Islet of Langerhans (tissue), 1 donor: ENCODE data around the gene ME3.
"Not testable (repeated sequence)": the region's sequence is repeated elsewhere in the genome, so short reads cannot be mapped to it uniquely, and the experiment has no call there.

Experiments used
- FAIRE-seq: peaks from one replicate; lab custom pipeline; 2011; peaks lifted over from hg19 to GRCh38; lab: Jason Lieb, UNC

The ME3 gene

DNA sequence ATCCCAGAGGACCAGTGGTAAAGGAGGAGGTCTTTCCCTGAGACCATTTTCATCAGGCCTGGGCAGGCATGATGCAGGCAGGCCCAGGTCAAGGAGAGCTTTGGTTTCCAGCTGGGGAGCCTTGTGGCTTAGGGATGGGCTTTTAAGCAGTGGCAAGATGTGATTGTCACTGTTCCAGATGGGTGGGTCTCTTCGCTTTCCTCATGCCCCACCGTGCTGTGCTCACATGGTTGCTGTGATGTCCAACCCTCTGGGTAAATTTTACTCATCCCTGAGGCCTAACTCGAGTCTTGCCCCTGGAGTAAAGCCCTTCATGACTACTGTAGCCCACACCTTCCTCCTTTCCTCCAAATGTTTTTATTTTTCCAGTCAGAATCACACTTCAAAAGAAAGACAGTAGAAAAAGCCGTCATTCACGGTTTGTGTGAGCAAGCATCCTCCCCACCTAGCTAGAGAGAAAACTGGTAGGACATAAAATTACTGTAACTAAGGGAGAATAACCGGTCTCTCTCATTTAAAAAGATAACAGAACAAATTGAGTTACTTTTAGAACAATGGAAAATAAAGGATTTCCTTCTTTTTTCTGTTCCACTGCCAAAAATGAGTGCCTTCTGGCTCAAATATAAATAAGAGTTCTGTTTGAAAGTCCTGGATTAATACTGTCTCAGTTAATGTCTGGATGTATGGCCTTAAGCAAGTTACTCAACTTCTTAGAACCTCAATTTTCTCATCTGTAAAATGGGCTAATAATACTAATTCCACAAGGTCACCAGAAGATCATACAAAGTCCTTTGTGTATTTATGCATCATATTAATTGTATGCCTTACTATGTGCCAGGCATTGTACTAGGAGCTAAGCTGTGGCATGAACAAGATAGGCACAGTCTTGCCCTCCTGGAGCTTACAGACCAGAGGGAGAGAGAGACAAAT lies 84.9 kb downstream of the ME3 start:
- FAIRE-seq: no peak

DNA sequence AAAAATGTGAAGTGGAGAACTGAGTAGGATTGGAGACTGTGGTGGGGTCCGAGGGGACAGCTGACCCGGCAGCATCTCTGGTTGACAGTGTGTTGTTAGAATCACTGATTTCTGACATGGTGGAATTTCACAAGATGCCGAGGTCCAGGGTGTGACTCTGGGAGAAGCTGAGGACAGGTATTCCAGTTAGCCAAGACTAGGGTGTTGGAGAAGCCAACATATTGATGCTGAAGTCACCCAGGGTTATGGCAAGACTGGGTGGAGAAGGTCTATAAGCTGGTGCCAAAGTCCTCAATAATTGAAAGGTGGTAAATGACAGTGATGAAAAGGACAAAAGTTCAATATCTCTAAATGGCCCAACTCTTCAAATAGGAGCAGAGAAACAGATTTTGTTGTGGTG lies 86.1 kb downstream of the ME3 start:
- FAIRE-seq: no peak

DNA sequence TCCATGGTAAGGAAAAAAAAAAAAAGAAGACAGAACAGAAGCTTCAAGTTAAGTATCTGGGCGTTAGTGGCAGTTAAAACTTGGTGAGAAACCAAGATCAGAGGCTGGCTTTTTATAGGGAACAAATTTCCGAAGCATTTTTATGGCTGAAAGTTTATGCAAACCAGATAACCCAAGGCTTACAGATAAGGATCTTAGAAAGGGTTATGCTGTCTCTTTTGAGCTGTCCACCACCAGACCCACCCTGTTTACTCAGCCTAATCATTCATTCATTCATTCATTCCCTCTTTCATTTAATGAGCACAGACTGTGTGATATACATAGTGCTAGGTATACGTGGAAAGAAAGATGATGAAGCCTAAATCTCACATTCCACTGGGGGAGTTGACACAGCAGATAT lies 89.5 kb downstream of the ME3 start:
- FAIRE-seq: no peak

DNA sequence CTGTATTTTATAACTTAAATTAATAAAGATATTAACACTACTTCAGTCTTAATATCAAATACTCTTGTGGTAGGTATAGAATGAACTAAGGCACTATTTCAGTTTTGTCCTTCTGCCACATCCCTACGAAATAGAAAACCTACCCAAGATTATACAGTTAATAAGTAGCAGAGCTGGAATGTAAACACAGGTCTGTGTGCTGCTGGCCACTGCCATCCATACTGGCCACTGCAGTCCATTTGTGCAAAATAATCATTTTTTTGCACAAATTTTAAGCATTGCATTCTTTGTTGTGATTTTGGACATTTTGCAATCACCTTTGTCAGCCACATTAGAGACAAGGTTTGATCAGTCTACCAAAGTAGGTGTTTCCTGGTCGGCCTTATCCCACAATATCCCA lies 91.9 kb downstream of the ME3 start:
- no peak for FAIRE-seq

DNA sequence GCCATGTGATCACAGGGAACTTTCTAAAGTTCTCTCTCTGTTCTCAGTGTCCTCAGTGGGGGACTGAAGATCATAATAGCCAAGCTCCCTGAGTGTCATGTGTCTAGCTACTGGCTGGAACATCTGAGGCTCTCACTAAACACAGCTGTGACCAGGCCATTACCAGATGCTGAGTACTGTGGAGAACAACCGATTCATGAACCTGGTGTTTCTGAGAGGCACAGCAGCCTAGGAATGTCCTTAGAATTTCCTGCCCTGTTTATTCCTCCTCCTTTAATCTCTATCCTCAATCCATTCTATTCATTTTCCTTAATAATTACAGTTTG lies 93.0 kb downstream of the ME3 start:
- no peak for FAIRE-seq

DNA sequence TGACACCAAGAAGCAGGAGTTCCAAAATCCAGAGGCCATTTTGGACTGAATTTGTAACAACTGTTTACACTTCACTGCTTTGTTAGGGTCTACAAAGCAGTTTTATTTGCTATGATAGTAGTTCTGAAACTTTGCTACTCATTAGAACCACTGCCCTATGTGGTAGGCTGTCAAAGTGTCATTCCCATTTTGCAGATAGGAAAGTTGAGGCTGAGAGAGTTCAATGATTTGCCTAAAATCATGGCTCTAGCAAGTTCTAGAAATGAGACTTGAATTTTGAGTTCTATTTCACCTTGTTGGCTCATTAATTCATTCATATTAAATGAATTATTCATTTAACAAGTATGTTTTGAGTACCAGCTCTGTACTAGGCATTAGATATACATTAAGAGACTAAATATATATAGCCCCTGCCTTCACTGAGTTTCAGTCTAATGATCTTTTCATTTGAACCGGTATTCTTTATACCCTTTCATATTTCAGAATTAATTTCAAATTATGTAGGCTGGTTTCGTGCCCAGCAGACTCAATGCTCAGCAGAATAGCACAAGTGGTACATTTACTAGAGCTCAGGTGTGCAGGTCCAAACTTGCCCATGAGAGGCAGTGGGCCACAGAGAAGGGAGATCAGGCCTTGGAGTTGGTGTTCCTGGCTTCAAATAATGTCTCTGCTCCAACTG lies 93.5 kb downstream of the ME3 start:
- no peak for FAIRE-seq

DNA sequence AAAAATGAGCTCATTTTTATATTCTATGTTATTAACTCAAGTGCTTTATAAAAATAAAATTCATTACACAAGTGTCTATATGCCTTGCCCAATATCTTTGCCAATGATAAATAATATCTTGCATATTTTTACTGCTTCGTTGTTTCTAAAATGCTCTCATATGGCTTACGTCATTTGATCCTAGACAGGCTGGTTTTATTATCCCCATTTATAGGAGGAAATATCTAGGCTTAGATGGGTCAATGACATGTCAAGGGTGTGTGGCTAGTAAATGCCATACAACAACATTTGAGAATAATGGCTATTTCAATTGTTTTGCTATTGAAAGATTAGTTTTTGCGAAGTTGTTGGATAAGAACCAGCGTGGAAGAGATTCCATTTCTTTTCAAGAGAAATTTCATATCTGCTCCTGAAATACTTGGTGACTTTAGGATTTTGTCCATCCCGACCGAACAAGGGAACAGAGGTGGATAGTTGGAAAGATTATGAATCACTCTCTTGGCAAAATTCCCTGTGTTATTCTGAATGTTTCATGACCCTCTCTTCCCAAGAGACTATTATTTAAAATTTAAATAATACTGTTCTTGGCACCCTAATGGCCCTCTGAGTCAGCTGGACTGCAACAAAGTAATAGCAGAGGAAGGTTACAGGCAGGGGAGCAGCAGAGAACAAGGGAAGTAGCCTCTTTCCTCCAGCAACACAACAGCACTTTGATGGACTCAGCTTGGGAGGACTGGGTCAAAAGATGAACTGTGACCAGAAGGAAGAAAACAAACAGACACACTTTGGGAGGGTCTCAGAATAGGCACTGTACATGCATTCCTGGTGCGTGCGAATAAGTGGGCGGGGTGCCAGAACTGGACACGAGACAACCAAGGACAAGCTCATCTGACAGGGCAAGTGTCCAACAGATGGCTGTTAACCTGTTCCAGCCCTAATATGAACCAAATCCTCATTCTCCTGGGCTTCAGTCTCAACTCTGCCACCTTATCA lies 94.5 kb downstream of the ME3 start:
- FAIRE-seq: no peak

DNA sequence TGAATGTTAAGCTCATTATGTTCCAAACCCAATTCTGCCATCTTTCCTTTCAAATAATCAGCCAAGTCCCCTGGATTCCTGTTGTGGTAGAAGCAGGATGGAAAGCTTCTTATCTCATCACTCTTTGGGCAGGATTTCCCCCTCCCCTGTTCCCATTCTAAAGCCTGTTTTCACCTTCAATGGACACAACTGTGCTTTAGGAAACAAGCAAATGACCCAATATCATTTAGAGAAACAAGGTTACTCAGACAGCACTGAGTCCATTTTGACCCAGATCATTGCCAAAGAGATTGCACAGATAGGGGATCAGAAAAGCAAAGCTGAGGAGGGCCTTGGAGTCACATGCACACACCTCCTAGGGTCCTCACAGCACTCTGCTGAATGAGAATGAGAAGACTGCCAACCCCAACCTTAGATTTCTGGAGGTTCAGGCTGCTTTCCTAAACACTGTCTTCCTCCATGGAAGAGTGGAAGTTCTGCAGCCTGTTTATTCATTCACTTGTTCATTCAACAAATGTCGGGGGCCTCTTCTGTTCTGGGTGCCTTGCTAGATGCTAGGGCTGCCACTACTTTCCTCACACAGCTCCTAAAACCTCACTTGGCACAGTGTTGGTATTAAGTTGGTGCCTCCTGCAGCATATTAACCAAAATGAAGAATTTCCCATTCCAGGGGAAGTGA lies 95.3 kb downstream of the ME3 start:
- no peak for FAIRE-seq

DNA sequence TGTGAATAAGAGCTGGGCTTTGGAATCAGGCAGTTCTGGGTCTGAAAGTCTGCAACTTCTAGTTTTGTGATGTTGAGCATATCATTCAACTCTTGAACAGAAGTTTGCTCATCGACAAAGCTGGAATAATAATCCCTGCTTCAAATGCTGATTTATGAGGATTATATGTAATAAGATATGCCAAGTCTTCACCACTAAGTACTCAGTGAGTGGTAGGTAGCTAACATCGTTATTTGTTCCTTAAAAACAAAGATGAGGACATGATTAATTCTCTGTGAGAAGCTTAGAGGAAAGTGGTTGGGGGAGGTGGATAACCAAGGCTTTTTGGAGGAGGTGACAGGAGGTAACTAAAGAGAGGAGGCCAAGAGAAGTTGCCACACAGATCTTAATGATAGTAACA lies 96.5 kb downstream of the ME3 start:
- FAIRE-seq: no peak

DNA sequence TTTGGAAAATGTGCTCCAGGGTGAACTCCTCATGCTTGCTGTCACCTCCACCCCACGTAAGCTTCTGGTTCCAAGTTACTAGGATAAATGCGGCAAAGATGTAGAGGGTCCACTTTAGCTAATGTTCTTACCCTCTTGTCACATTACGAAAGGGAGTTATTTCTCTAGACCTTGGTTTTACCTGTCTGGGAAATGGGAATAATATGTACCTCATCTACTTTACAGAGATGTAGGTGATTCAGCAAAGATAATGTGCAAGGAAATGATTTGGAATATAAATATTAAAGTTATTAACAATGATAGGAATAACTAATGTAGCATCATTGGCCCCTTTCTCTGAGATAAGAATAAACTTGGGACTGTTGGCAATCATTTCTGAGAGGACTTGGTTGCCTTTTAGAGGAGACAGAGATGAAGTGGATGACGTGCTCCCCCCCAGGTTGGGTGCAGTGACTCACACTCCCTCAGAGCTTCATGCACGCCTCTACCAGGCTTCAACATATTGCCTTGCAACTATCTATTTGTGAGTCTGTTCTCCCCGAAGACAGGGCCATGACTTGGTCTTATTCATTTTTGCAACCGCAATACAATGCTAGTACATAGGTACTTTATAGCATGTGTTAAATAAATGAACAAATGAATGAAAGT lies 97.1 kb downstream of the ME3 start:
- FAIRE-seq: no peak

DNA sequence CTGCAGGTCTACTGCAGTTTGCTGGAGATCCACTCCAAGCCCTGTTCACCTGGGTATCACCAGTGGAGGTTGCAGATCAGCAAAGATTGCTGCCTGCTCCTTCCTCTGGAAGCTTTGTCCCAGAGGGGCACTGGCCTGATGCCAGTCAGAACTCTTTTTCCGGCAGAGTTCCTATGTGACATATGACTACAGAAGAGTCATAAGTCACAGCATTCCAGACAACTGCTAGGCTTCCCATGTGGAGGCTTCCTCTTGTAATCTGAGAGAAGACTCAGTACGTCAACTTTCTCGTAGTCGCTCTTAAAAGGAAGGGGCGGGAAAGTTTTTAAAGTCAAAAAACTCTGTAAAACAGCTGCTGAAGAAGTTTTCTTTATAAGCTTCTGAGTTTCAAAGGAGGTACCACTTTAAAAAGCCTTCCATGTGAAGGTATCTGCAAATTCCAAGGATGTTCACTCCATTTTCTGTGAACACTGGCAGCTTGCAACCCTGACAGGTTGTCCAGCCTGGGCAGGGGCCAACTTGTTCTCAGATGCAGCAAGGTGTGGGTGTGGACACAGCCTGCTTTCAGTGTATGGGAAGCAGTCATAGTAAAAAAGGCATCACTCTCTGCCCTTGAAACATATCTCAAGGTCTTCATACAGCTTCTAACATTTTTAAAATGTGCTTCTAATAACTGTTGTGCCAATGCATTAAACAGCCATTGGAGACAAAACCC lies 97.8 kb downstream of the ME3 start:
- no peak for FAIRE-seq

DNA sequence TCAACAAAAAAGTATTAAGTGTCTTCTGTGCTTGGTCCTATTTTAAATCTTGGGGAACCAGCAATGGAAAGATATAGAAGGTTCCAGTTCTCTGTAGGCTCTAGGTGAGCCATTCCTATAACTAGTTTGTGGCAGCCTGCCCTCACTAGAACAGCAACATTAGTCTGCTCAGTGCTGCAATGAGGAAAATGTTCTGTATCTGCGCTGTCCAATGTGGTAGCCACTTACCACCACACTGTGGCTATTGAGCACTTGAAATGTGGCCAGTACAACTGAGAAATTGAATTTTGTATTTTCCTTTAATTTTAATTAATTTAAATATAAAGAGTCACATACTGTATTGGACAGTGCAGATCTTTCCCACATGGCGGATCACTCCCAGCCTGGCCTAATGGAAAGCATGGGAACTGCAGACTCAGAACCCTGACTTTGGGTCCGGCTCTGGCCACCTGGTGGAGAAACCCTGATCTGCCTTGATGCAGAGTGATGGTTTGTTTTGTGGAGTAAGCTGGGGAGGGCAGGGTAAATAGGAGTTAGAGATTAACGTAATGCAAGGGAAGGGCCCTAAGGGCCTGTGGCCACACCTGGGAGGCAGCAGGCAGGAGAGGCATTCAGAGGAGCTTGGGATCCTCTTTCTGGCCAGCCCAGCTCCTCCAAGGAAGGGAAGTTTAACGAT lies 101.0 kb downstream of the ME3 start:
- FAIRE-seq: no peak

DNA sequence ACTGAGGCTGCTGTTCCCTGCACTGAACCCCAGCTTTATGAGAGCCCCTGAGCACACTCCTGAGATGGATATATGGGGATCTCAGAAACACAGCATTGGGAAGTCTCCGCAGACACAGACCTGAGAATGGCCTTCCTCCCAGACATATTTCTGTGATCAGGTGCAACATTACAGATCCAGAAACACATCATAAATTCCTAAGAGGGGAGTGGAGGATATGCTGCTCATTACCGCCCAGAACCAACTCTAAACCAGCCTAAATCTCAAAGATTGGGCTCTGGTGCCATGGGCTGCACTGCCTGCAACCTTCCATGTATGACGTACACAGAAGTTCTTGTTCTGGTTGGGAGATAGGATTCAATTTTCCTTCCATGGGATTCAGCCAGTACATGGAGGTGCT lies 102.0 kb downstream of the ME3 start:
- FAIRE-seq: no peak

DNA sequence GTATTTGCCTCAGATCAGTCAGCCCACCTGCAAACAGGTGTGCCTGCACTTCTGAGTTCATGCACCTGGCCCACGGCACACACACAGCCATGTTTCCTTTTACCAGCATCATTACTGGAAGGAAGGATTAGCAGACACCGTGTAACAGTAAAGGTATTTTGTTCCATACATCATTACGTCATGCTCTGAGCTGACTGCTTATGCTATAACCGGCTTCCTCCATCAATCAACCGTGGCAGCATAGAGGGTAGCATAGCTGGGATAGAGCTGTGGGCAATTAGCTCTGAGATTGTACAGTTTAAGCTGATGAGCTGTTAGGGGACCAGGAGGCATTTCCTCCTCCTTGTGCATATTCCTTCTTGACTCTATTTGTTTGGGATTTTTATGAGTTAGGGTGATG lies 102.4 kb downstream of the ME3 start:
- FAIRE-seq: no peak

DNA sequence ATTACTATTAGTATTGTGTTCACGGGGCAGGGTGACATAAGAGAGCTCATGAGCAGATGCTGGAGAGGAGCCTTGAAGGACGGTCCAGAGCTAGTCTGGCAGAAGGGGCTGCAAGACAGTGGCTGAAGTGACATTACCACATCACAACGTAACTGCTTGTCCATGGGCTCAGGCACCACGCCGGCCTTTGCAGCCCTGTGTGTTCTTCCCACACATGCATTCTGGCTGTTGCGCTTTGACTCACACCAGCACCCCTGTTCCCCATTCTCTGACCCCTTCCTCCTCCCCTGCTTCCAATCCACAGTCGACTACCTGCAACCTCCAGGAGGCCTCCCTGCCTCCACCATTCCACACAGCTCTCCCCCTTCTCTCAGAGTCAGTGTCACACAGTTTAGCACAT lies 103.3 kb downstream of the ME3 start:
- no peak for FAIRE-seq

DNA sequence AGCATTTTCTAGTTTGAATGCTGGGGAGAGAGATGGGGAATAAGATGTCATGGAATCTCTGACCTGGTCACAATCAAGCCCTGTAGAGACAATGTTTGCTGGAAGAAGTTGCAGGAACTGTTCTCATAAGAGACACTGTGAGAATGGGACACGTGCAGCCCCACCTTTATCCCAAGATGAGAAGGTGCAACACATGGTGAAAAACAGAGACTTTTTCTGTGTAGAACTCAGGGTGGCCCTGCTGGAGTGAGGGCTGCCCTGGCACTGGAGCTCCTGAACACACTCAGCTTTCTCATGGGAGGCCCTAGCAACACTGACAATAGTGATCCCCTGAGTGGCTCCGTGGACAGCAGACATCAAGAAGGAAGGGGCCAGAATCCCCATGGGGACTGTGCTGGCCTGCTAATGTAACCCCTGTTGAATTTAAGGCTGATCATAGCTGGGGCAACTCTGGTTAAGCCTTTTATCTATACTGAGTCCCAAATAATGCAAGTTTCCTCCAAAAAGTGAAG lies 106.6 kb downstream of the ME3 start:
- no peak for FAIRE-seq

DNA sequence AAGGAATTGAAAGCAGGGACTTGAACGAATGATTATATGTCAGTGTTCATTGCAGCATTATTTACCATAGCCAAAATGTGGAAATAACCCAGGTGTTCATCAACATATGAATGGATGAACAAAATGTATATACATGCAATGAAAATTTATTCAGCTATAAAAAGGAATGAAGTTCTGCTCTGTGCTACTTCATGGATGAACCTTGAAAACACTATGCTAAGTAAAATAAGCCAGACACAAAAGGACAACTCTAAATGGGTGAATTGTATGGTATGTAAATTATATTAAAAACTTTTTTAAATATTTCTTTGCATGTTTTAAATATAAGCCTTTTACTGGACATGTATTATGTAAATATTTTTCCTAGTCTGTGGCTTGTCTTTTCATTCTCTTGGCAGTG lies 107.0 kb downstream of the ME3 start:
- FAIRE-seq: no peak

DNA sequence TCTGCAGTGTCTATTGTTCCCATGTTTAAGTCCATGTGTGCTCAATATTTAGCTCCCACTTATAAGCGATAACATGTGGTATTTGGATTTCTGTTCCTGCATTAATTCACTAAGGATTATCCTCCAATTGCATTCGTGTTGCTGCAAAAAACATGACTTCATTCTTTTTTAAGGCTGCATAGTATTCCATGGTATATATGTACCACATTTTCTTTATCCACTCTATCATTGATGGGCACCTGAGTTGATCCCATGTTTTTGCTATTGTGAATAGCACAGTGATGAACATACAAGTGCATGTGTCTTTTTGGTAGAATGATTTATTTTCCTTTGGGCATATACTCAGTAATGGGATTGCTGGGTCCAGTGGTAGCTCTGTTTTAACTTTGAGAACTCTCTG lies 109.6 kb downstream of the ME3 start:
- FAIRE-seq: not testable (repeated sequence)

DNA sequence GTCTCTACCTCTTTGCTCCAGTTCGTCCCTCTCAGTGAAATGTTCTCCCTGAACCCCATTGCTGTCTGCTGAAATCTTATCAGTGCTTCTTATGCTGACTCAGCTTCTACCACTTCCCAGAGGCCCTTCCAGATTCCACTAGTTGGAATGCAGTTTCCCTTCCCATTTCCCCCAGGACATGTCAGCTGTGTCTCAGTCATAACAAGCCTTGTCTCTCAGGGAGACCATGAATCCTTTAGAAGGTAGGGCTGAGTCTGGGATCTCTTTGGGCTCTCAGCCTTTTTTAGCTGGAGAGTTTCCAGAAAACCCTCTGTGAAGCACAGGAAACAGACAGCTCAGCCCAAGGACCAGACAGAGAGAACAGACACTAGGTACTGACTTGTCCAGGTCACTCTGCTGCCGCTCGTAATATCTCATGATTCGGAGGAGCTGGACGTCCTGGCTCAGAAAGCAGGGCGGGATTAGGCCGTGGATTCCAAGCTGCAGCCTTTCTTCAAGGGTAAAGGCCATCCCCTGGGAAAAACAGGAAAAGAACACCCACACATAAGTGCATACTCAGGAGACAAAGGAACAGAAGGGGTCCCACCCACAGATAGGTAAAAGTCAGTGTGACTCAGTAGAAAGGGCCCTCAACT lies 113.0 kb downstream of the ME3 start:
- FAIRE-seq: no peak

DNA sequence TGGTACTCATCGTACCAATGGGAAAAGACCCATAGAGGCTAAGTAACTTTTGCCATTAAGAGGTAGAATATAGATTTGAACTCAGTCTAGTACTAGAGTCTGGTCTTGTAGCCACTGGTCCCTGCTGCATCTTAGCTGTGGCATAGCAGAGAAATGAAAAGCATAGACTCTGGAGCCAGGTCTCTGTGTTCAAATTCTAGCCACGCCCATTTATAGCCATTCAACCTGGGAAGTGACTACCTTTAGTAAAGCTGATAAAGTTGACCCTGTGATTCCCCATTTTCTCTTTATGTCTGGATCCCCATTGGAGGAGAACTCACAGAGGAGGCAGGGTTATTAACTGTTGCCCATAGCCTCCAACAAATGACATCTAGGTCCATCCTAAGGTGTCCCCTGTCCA lies 113.6 kb downstream of the ME3 start:
- FAIRE-seq: no peak
